T47D (cell line): ENCODE data around the gene RTN1.

Experiments used
- DNase-seq, 2 experiments: peaks; one replicate each; pipeline versions ENCODE4 v3.0.0 to v3.0.0-alpha.2; 2011 to 2012; ENCODE audit warnings: low read depth in 1 of 2, low spot score in 1 of 2
- JUND ChIP-seq: IDR thresholded peaks from 2 replicates; pipeline ENCODE4 v1.6.1; 2012; ENCODE audit warnings: low read depth
- in situ Hi-C: cut with HindIII; loops from 2 replicates; pipeline ENCODE4 v1.10.0; 2016; ENCODE audit warnings: low sequenced_read_pairs, low pct_unique_long_range_greater_than_20kb

The RTN1 gene

DNA sequence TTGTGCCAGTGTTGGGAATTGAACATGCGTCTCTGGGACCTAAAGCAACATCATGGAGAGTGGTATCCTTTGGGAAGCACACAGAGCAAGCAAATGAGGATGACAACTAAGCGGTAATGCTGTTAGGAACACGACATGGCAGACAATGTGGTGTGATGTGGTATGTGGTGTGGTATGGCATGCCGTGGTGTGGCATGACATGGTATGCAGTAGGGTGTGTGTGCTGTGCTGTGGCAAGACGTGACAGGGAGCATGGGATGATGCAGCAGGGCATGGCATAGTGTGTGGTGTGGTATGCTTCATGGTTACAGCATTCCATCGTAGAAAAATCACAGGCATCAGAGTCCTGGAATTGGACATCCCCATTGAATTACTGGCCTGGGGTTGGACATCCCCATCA lies 108.7 kb downstream of the RTN1 start:
- in situ Hi-C loops, result no loop called here
- TF ChIP-seq JUND, result no peak

DNA sequence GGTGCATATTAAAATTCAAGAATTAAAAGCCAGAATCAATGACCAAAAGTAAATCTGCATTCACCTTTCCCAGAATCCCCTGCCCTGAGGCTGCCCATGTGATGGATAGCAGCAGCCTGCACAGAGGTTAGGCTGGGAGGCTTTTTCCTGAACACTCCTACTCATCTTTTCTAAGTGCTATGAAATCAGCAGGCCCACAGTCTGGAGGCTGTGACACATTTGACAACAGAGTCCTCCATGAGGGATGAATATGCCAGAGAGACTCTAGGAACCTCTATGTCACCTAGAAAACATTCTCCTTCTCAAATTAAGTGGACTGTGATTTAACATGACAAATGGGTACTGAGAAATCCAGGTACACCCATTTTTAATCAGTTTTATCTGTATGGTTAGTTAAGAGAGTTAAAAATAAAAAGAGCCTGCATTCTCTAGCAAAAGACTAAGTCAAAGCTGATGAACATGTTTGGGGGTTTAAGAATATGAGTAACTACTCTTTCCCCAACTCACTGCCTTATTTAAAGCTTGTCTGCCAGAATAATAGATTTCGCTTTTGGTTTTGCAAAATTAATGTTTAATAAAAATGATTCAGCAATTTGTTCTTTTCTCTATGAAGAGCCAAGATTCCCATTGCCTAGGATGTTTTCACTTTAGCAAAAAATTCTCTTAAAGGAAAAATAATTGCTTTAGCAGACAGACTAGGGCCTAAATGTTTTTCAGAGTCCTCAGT lies 115.0 kb downstream of the RTN1 start:
- in situ Hi-C loops, result no loop called here

More for the DNA sequence above, 108.7 kb downstream of the RTN1 start:
- no peak for DNase-seq

DNA sequence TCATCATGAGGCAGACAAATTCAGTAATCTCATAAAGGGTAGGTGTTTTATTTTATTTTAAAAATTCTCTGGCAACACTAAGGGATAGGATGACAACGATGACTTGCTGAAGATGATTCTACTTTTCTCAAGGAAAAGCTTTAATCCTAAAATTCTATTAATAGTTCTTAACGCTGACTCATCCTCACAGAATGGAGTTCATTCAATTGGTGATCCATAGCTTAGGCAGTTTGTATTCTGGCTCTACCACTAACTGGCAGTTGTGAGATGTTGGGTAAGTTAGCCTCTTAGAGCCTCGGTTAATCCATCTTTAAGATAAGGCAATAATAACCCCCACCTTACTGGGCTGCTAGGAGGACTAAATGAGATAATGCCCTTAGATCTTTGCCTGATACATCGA lies 116.3 kb downstream of the RTN1 start:
- in situ Hi-C loops, result no loop called here
- TF ChIP-seq JUND, result no peak
- DNase-seq, result no peak

More for the DNA sequence above, 115.0 kb downstream of the RTN1 start:
- TF ChIP-seq JUND, result no peak
- no peak for DNase-seq

DNA sequence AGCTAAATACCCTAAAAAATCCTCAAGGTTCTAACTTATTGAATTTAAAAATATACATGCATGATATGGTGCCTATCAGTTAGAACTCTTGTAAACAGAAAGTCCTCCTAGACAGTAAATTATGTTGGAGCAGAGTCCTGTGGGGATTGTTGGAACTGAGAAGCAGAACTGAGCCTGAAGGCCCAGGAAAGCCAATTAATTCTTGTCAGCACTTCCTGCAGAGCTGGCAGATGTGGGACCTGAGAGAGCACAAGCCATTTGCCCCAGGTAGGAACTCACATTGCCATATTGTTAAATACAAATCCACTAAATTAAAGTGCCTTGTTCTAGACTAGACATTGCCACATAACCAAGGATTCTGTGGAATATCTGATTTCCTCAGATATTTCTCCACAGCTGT lies 117.1 kb downstream of the RTN1 start:
- DNase-seq, result no peak
- in situ Hi-C loops, result no loop called here
- no peak for TF ChIP-seq JUND

DNA sequence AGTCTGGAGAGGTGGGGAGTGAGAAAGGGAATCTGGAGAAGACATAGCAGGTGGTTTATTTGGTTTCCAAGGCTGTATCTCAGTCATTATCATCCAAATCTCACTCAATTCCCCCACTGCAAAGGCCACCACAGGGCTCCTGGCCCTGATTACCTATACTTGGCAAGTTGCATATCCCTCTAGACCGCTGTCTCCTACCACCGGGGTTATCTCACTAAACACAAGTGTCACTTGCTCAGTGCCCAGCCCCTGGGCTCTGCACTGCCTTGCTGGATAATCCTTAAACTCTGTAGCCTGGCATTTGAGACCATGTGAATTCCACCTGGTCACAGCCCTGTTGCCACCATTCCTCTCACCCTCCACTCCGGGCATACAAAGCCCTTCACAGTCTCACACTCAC lies 119.0 kb downstream of the RTN1 start:
- no peak for DNase-seq
- no peak for TF ChIP-seq JUND
- in situ Hi-C loops, result no loop called here

DNA sequence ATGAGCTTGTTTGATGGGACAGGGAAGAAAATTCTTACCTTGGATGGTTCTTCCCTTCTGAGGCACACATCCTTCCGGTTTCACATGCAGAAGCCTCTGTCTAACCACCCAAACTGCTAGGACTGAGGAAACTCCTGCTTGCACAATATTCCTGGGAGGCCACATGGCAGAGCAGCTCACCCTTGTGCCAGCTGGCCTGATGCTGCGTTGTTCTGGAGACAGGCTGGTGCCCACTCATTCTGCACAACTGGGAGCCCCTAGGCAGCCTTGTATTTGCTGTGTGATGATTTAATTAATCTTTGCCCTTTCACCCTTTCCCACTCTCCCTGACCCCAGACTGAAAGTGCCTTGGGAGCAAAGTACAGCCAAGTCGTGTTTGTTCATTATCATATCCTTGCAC lies 130.8 kb downstream of the RTN1 start:
- no peak for DNase-seq
- no peak for TF ChIP-seq JUND
- in situ Hi-C loops, result no loop called here

DNA sequence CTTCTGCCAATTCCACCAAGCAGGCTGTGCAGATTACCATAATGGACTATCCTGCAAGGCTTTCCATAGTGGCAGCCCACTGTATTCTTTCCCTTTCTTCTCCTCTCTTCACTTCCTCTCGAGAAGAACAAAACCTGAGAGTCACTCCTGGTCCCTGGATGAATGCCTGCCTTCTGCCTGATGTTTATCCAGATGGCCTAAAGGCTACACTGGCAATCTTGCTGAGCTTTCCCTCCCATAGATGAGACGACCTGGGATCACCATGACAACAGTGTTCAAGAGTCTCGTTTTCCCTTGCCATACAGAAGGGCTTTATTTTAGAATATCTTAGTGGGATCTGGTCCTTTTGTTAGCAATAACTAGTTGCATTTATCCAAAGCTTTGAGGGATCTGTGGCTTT lies 142.3 kb downstream of the RTN1 start:
- no peak for DNase-seq
- in situ Hi-C loops, result no loop called here
- TF ChIP-seq JUND, result no peak

DNA sequence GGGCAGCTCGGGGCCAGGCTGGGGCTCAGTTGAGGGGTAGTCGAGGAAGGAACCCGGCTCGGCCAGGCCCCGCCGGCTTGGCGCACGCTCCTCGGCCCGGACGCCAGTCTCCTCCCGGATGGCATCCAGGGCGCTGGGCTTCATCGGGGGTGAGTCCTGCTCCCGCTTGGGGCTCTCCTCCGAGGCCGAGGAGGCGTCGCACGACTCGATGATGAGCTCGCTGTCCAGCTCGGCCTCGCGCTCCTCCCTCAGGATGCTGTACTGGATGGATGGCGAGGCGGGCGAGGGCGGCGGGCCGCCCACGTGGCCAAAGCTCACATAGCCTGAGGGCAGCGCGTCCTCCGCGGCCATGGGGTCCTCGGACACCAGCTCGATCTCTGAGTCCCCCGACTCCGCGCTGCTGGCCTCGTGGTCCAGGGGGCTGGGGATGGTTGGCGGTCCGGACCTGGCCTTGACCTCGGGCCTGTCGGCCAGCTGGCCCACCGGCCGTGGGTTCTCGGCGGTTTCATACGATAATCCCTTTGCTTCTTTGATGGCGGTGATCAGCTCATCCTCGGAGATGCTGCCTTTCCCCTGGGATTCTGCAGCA lies 143.4 kb downstream of the RTN1 start:
- in situ Hi-C loops, result no loop called here
- no peak for DNase-seq
- no peak for TF ChIP-seq JUND

DNA sequence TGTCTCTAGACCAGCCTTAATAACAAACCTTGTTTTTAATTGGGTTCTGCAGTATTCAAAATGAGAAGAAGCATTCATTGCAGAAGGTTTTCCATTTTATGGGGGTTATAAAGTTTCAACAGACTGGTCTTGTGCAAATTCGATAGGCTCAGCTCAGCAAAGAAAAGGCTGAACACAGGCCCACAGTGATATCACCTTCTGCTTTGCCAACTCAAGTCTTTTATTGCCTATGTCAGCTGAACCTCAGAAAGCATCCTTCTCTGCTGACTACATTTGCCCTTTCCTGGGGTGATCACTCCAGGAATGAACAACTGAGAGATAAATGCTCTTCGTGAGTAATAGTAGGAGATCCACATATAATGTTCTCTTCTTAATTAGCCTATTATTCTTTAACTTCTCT lies 159.5 kb downstream of the RTN1 start:
- TF ChIP-seq JUND, result no peak

DNA sequence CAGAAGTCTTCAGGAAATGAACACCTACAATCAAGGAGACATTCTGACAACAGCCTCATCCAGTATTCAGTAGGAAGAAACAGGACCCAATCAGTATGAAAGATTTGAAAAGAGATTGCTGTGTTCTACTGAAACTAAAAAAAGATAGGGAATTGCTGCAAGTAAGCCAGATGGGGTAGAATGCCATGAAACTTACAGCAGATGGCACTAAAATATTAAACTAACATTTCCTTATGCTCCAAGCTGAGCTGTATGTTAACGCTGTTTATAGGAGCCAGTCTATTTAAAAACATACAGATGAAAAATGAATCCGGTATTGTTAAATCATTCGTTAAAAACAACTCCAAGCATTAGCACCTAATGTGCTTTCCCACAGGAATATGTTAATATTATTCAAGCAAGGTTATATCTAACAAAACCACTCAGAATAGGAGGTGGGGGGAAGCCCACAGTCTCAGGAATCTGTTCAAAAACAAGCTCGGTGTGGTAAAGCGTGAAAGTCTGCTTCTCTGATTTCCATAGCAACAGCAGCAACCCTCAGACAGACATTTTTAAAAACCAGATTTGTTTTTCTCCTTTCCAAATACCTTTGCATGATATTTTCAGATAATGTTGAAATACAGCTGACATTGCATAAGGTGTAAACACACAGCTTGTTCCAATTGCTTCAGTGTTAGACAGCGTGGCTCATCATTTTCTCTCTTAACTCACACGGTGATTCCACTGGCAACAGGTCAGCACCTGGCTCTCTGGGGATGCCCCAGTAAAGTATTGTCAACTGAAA lies 162.6 kb downstream of the RTN1 start:
- DNase-seq, result peak; percentile 18 to 38
- TF ChIP-seq JUND, result no peak
- in situ Hi-C loops, result no loop called here

More for the DNA sequence above, 159.5 kb downstream of the RTN1 start:
- DNase-seq, result no peak
- in situ Hi-C loops, result no loop called here

DNA sequence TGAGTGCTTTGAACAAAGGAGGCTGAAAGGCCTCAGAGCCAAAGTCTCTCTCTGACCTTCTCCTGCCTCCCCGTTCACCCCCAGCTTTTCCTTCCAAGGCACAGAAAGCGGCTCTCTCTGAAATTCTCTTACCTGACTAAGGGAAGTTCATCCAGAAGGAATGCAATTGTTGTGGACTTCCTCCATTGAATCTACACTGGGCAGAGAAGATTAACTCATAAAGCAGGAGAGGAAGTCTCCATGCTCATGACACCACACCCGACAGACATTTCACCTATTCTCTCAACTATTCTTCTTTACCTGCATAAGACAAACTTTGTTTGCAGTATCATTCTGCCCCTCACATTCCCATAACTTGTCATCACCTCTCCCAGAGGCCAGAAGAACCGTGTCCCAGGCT lies 164.7 kb downstream of the RTN1 start:
- in situ Hi-C loops, result no loop called here
- no peak for TF ChIP-seq JUND
- no peak for DNase-seq

DNA sequence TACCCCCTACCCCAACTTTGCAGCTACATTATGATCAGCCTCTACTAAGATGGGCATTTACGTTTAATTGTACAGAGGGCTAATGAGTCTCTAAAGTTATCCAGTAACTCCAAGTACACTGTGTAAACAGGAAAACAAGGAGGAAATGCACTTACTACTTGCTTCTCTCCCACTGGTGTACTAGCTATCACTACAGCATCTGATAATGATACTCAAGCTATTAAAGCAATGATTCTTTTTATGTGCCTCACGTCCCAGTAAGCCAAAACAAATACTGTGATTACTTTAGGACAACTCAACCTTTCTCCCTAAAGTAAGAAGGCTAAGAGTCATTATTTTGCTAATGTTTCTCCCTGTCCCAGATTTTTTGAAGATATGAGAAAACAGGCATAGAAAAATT lies 165.3 kb downstream of the RTN1 start:
- in situ Hi-C loops, result no loop called here
- DNase-seq, result no peak
- TF ChIP-seq JUND, result no peak

DNA sequence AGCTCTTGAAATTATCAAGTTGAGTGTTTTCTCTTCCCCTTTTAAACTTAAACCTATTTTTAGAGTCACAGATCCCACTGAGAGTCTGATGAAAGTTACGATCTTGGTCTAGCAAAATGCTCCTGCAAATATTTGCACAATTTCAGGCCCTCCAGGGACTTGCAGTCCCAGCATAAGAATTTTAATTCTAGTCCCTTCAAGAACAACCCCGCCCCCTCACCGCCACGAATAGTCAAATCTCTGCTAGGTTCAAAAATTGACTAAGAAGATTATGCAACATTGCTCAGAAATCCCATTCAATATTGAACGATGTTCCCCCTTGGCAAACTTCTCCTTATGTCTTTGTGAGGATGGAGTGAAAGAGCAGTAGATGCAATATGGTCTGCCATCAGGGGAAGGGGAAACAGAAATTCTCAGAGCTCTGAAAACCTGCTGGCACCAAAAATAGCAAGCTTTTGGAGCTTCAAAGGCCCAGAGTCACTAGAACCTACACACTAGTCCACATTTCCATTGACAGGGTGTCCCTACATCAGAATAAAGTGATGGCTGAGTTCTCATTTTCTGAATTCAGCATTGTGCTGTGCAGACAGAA lies 166.4 kb downstream of the RTN1 start:
- in situ Hi-C loops, result no loop called here
- DNase-seq, result no peak
- TF ChIP-seq JUND, result no peak
